Astrocyte of the cerebellum (primary cell): ENCODE measurements around the gene DCAF7.

ENCODE experiments used
- DNase-seq: peaks from one replicate; pipeline ENCODE4 v3.0.0-alpha.2; 2011; ENCODE audit warnings: low read depth
- H3K4me3 ChIP-seq: 2 replicates; pipeline ENCODE4 v1.5.1; 2011; ENCODE audit warnings: mild to moderate bottlenecking, low read depth, low read length, moderate library complexity
- in situ Hi-C: cut with HindIII; loops from 2 replicates; pipeline ENCODE4 v1.10.0; 2017; ENCODE audit warnings: low sequenced_read_pairs
- TF ChIP-seq, protein P1 (sequence below): IDR thresholded peaks from 2 replicates; pipeline ENCODE4 v1.5.1; 2012; ENCODE audit warnings: low read length, low read depth, moderate library complexity, mild to moderate bottlenecking; ENCODE audit errors: missing control alignments

The DCAF7 gene

DNA sequence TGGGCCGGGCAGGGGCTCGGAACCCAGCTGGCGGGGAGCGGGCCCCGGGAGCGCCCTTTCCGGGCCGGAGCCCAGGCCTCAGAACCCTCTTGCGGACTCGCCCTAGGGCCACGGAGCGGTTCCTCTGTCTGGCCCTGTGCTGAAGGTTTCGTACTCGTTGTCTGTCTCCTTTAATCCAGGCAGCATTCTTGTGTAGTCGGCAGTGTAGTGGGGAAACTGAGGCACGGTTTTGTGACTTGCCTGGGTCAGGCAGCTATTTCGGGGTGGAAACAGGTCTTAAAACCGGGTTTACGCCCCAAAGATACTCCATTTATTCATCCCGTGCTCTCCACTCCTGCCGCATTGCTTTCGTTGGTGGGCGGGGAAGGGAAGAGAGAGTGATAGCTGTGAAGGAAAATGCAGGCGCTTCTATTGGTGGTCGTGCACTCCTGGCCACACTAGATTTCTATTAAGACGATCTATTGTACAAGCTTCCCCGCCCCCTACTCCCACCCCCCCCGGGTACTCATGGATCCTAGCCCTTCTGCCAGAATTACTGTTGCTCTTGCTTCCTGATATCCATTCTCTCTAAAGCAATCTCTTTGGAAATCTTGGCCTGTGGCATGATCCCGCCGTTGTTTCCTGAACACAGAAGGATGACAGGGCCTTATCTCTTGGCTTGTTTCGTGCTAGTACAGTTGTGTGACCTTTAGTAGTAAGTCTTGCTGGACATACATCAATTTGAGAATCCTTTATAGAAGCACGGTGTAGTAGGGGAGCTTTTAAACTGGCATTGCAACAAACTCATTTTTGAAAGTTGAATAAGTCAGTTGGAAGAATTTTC, 751 bp downstream of the DCAF7 start:
- in situ Hi-C loops, result no loop called here
- no peak for DNase-seq
- TF ChIP-seq, protein P1, sequence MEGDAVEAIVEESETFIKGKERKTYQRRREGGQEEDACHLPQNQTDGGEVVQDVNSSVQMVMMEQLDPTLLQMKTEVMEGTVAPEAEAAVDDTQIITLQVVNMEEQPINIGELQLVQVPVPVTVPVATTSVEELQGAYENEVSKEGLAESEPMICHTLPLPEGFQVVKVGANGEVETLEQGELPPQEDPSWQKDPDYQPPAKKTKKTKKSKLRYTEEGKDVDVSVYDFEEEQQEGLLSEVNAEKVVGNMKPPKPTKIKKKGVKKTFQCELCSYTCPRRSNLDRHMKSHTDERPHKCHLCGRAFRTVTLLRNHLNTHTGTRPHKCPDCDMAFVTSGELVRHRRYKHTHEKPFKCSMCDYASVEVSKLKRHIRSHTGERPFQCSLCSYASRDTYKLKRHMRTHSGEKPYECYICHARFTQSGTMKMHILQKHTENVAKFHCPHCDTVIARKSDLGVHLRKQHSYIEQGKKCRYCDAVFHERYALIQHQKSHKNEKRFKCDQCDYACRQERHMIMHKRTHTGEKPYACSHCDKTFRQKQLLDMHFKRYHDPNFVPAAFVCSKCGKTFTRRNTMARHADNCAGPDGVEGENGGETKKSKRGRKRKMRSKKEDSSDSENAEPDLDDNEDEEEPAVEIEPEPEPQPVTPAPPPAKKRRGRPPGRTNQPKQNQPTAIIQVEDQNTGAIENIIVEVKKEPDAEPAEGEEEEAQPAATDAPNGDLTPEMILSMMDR, result no peak
- peak overlapping the region; percentile 83 for H3K4me3 ChIP-seq

DNA sequence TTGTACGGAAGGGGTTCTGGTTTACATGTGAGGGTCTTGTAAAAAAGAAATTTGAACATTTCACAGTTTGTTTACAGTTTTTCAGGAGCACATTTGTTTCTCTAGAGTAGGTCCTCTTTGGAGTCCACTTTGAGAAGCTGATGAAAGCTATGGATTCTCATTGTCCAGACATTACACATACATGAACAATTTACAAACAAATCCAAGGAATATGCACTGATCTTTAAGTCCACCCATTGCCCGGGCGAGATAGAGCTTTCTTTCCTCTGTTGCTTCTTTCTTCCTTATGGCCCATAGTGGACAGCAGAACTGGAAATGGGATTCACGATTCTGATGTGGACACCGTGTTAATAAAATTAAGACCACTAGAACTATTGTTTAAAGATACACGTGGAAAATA, 1.9 kb downstream of the DCAF7 start:
- H3K4me3 ChIP-seq, result peak overlapping the region; percentile 83
- in situ Hi-C loops, result no loop called here
- no peak for DNase-seq
- TF ChIP-seq, protein P1, result no peak

DNA sequence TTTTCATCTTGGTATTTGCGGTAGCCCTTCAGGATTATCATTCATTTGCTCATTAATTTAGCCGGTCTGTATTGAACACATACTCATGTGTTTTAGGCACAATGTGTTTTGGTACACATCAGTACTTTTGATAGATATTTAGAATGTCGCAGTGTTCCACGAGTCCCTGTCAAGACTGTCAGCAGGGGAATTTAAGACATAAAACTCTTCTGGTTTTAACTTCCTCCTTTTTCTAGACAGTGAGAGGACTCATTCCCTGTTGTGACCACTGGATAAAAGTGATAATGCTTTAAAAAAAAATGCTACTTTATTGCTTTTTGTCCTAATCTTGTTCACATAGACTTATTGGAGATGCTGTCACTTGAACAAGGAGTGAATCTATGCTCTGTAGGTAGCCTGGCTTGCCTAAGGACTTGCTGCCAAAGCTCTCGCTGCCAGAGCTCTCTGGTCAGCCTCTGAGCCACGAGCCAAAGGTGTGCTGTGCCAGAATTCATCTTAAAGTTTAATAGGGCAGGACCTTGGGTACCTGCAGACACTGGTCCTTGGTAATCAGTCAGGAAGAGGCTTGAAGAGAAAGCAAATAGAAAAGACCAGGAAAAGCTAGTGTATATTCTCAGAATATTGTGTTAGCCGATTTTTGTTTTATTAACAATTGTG, 5.4 kb downstream of the DCAF7 start:
- no peak for DNase-seq
- TF ChIP-seq, protein P1, result no peak
- no peak overlapping the region for H3K4me3 ChIP-seq
- in situ Hi-C loops, result no loop called here

DNA sequence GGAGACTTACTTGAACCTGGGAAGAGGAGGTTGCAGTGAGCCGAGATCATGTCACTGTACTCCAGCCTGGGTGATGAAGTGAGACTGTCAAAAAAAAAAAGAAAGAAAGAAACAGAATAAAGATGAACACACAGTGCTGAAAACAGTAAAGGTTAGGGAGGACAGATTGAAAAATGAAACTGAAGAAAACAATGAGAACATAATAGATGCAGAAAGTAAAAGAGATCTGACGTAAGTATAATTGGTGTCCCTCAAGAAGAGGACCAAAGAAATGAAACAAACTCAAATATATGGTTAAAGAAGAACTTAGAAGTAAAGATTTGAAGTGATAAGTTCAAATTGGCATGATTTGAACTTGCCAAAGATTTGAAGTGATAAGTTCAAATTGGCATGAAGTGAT, 7.1 kb downstream of the DCAF7 start:
- in situ Hi-C loops, result no loop called here
- no peak overlapping the region for H3K4me3 ChIP-seq
- no peak for DNase-seq
- TF ChIP-seq, protein P1, result no peak

DNA sequence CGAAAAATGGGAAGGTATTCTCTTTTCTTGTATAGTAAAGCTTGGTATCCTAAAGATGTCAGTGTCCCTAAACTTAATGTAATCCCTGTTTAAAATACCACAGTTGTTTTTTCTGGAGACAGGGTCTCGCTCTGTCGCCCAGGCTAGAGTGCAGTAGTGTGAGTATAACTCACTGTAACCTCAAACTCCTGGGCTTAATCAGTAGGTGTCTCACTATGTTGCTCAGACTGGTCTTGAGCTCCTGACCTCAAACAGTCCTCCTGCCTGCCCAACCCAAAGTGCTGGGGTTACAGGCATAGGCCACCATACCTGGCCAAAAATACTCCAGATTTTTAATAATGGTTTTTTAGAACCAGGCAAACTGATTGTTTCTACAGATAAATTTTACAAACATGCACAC, 8.2 kb downstream of the DCAF7 start:
- no peak for DNase-seq
- in situ Hi-C loops, result no loop called here
- H3K4me3 ChIP-seq, result no peak overlapping the region
- TF ChIP-seq, protein P1, result no peak

DNA sequence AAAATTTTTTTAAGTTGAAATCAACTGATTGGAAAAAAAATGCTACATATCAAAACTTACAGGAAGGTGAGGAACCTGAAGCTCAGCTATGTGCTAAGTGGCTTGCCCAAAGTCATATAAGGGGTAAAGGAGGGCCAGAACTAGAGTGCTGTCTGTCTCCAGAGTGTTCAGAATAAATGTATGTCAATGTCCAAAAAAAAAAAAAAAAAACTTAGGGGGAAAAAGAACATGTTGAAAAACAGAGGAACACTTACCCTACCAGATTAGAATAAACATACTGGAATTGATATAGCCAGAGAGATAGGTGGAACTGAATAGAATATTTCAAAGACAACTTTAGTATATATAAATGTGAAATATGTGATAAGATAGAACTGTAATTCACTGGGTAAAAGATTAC, 11.5 kb downstream of the DCAF7 start:
- in situ Hi-C loops, result no loop called here
- H3K4me3 ChIP-seq, result no peak overlapping the region
- TF ChIP-seq, protein P1, result no peak
- no peak for DNase-seq
